HCT116 (cell line): Measurements from ENCODE around the gene TSPAN5. TPM values are rescaled to one million over a fixed set of nuclear protein-coding genes. Genes with fewer than 3 reads are reported as not detected.

Source experiments
- ATAC-seq: fragments of 200-7000 bp; cut with Tn5 transposase; 2 replicates; pipeline ENCODE4 v1.9.1; 2020; ENCODE audit warnings: mild to moderate bottlenecking, moderate library complexity
- BruUV-seq: library from RNA; stranded (reverse); fragments of 400-500 nt; replicated peaks from 2 replicates; lab custom pipeline; 2021; lab: Mats Ljungman, UMichigan
- CTCF ChIA-PET: fragments of 300-600 bp; sonication (Branson Sonifier 250); formaldehyde crosslinking; loops from one replicate; lab custom pipeline; 2021; ENCODE audit warnings: antibody characterized with exemption; lab: Charles Lee
- POLR2A ChIA-PET: fragments of 300-600, 350-600 bp; sonication (Branson Sonifier 250); formaldehyde crosslinking; loops from one replicate; lab custom pipeline; 2021; ENCODE audit warnings: antibody characterized with exemption; lab: Charles Lee
- RAD21 ChIA-PET, 2 experiments: fragments of 300-600 bp; sonication (Branson Sonifier 250); formaldehyde crosslinking; loops; one replicate each; lab custom pipeline; 2023; ENCODE audit warnings: low total read pairs in 2 of 2; ENCODE audit not compliant: uncharacterized antibody in 2 of 2, unreplicated experiment in 2 of 2, low non-redundant PET in 1 of 2; lab: Charles Lee
- DNase-seq: peaks from one replicate; pipeline ENCODE4 v3.0.0-alpha.2; 2010; ENCODE audit warnings: low read depth, low spot score
- H2AFZ ChIP-seq: fragments of 200-600 bp; shearing (Covaris generic), sonication (generic); 2 replicates; pipeline ENCODE4 v1.6.1; 2017; ENCODE audit warnings: low read depth, mixed run types, mixed read lengths, antibody characterized with exemption, low read length; ENCODE audit not compliant: poor library complexity, severe bottlenecking
- H3K27ac ChIP-seq: 2 replicates; pipeline ENCODE4 v1.5.1; 2012; ENCODE audit warnings: low read depth, low read length
- H3K27me3 ChIP-seq: fragments of 200-600 bp; sonication (generic); 2 replicates; pipeline ENCODE4 v1.6.1; 2016; ENCODE audit warnings: mixed run types, low read length, mixed read lengths; ENCODE audit not compliant: insufficient read depth
- H3K36me3 ChIP-seq, 2 experiments: fragments of 200-500 bp in 1 of 2; fragments of 200-600 bp in 1 of 2; sonication (Bioruptor generic) in 1 of 2; sonication (generic) in 1 of 2; 2 replicates each; pipeline versions ENCODE4 v1.5.1 to v1.6.1; 2014 to 2016; ENCODE audit warnings: low read length in 2 of 2, inconsistent platforms in 1 of 2, mixed read lengths in 1 of 2, mixed run types in 1 of 2; ENCODE audit not compliant: insufficient read depth in 2 of 2, control insufficient read depth in 1 of 2
- H3K4me1 ChIP-seq, 2 experiments: fragments of 200-600 bp in 1 of 2; sonication (generic) in 1 of 2; 2 replicates each; pipeline versions ENCODE4 v1.5.1 to v1.6.1; 2012 to 2017; ENCODE audit warnings: low read length in 2 of 2, inconsistent platforms in 1 of 2, mild to moderate bottlenecking in 1 of 2, mixed read lengths in 1 of 2, mixed run types in 1 of 2, moderate library complexity in 1 of 2; ENCODE audit not compliant: insufficient read depth in 2 of 2, control insufficient read depth in 1 of 2
- H3K4me2 ChIP-seq: fragments of 200-600 bp; sonication (generic); 2 replicates; pipeline ENCODE4 v1.6.1; 2017; ENCODE audit warnings: mixed run types, low read length, mixed read lengths
- H3K4me3 ChIP-seq, 2 experiments: fragments of 200-600 bp in 1 of 2; sonication (generic) in 1 of 2; replicated peaks in 1 of 2; 2 replicates each; pipeline ENCODE4 v1.5.1; 2011 to 2016; ENCODE audit warnings: low read length in 2 of 2, control low read depth in 1 of 2, low read depth in 1 of 2, mild to moderate bottlenecking in 1 of 2, mixed read lengths in 1 of 2, mixed run types in 1 of 2
- H3K79me2 ChIP-seq: fragments of 200-600 bp; sonication (generic); 2 replicates; pipeline ENCODE4 v1.6.1; 2017; ENCODE audit warnings: mild to moderate bottlenecking, mixed run types, low read length, moderate library complexity, mixed read lengths; ENCODE audit not compliant: insufficient read depth
- H3K9ac ChIP-seq: fragments of 200-600 bp; sonication (generic); 2 replicates; pipeline ENCODE4 v1.6.1; 2016; ENCODE audit warnings: low read length, mixed read lengths
- H3K9me2 ChIP-seq: fragments of 200-600 bp; sonication (generic), shearing (Covaris generic); 2 replicates; pipeline ENCODE4 v1.6.1; 2017; ENCODE audit warnings: mixed run types, mild to moderate bottlenecking, moderate library complexity; ENCODE audit not compliant: insufficient read depth
- H3K9me3 ChIP-seq, 2 experiments: fragments of 200-500 bp in 1 of 2; fragments of 200-600 bp in 1 of 2; sonication (Bioruptor generic) in 1 of 2; sonication (generic) in 1 of 2; 2 replicates each; pipeline ENCODE4 v1.6.1; 2014 to 2017; ENCODE audit warnings: low read length in 2 of 2, mixed read lengths in 2 of 2, inconsistent platforms in 1 of 2, low read depth in 1 of 2, mild to moderate bottlenecking in 1 of 2, mixed run types in 1 of 2, moderate library complexity in 1 of 2; ENCODE audit not compliant: control insufficient read depth in 1 of 2, insufficient read depth in 1 of 2
- H4K20me1 ChIP-seq: fragments of 200-600 bp; sonication (generic), shearing (Covaris generic); 2 replicates; pipeline ENCODE4 v1.6.1; 2017; ENCODE audit warnings: mixed run types, mild to moderate bottlenecking, moderate library complexity; ENCODE audit not compliant: insufficient read depth
- ATF3 ChIP-seq: IDR thresholded peaks from 2 replicates; pipeline ENCODE4 v1.6.1; 2012
- CEBPB ChIP-seq: IDR thresholded peaks from 2 replicates; pipeline ENCODE4 v1.6.1; 2012; ENCODE audit warnings: low read depth
- ELF1 ChIP-seq: IDR thresholded peaks from 2 replicates; pipeline ENCODE4 v1.6.1; 2012; ENCODE audit warnings: low read depth, borderline replicate concordance
- EZH2 ChIP-seq: fragments of 200-600 bp; sonication (generic); IDR thresholded peaks from 2 replicates; pipeline ENCODE4 v1.6.1; 2017; ENCODE audit warnings: antibody characterized with exemption, mixed run types
- EZH2phosphoT487 ChIP-seq: fragments of 200-600 bp; IDR thresholded peaks from 2 replicates; pipeline ENCODE4 v1.6.1; 2018; ENCODE audit warnings: antibody characterized with exemption, borderline replicate concordance
- POLR2A ChIP-seq: IDR thresholded peaks from 2 replicates; pipeline ENCODE4 v1.7.0; 2011; ENCODE audit warnings: borderline replicate concordance; ENCODE audit not compliant: insufficient read depth, insufficient read length; ENCODE audit errors: extremely low read depth
- POLR2AphosphoS5 ChIP-seq: IDR thresholded peaks from 2 replicates; pipeline ENCODE4 v1.6.1; 2011; ENCODE audit warnings: mild to moderate bottlenecking, low read depth, low read length, moderate library complexity
- RAD21 ChIP-seq: IDR thresholded peaks from 2 replicates; pipeline ENCODE4 v1.6.1; 2012; ENCODE audit warnings: low read depth, mild to moderate bottlenecking
- SIN3A ChIP-seq: IDR thresholded peaks from 2 replicates; pipeline ENCODE4 v1.6.1; 2012; ENCODE audit warnings: low read depth
- ZFX ChIP-seq: fragments of 450-650 bp; IDR thresholded peaks from 2 replicates; pipeline ENCODE4 v1.6.1; 2017
- ZNF274 ChIP-seq: fragments of 200-500 bp; sonication (Bioruptor generic); IDR thresholded peaks from 2 replicates; pipeline ENCODE4 v1.6.1; 2014; ENCODE audit warnings: mild to moderate bottlenecking, low read depth, low read length, inconsistent platforms
- intact Hi-C: fragments of 100-400 bp; cut with micrococcal nuclease; formaldehyde crosslinking; loops from 2 replicates; pipeline ENCODE4 v1.10.0; 2022
- total RNA-seq: library from RNA; stranded (reverse); gene quantifications from one replicate; pipeline ENCODE4 v1.2.1, GENCODE V29; 2021; ENCODE audit not compliant: unreplicated experiment
- TF ChIP-seq, protein P1 (sequence below): IDR thresholded peaks from 2 replicates; pipeline ENCODE4 v1.6.1; 2012; ENCODE audit warnings: low read depth
- TF ChIP-seq, protein P2 (sequence below): IDR thresholded peaks from 2 replicates; pipeline ENCODE4 v1.6.1; 2011; ENCODE audit warnings: mild to moderate bottlenecking, low read length, moderate library complexity; ENCODE audit not compliant: insufficient replicate concordance; ENCODE audit errors: extremely low read depth

TSPAN5 gene
- total RNA-seq, 1 experiment from 2014 or later = 56.8 TPM

DNA sequence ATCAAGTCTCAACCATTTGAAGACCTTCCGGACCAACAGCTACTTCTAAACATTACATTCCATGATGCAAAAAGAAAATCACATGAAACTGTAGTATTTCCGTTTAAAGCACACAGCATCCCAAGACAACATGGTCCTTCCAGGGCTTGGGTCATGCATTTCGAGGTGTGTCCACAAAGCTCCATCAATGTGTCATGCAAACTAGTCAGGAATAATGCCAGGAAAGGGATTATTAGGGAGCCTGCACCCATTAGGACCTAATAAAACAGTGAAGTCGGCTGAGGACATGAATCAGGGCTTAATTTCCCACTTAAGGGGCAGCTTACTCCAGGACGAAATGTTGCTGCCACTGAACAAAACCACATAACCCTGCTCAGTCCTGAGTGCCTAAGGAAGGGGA is 177.9 kb downstream of the TSPAN5 start:
- BruUV-seq = no TSS peak
- Histone ChIP-seq H3K36me3 (peaks cover 3 to 25% of the 10 kb centered on the region in 2 experiments; a peak in 1 of 4 replicates), H3K79me2 (peaks cover 37% of the 10 kb centered on the region; the same call in 1 of the 2 replicates), H3K4me1 (peaks cover 3 to 59% of the 10 kb centered on the region in 2 experiments; a peak in 3 of 4 replicates), H3K9me3 (no peaks in the 10 kb centered on the region), H3K27me3 (no peaks in the 10 kb centered on the region), H3K4me3 (no peak overlapping the region), H4K20me1 (no peaks in the 10 kb centered on the region), H2AFZ (no peak overlapping the region), H3K4me2 (no peak overlapping the region; the same call in 1 of the 2 replicates), H3K9me2 (no peaks in the 10 kb centered on the region), H3K9ac (no peak overlapping the region), H3K27ac (no peak overlapping the region)
- TF ChIP-seq, protein P1, sequence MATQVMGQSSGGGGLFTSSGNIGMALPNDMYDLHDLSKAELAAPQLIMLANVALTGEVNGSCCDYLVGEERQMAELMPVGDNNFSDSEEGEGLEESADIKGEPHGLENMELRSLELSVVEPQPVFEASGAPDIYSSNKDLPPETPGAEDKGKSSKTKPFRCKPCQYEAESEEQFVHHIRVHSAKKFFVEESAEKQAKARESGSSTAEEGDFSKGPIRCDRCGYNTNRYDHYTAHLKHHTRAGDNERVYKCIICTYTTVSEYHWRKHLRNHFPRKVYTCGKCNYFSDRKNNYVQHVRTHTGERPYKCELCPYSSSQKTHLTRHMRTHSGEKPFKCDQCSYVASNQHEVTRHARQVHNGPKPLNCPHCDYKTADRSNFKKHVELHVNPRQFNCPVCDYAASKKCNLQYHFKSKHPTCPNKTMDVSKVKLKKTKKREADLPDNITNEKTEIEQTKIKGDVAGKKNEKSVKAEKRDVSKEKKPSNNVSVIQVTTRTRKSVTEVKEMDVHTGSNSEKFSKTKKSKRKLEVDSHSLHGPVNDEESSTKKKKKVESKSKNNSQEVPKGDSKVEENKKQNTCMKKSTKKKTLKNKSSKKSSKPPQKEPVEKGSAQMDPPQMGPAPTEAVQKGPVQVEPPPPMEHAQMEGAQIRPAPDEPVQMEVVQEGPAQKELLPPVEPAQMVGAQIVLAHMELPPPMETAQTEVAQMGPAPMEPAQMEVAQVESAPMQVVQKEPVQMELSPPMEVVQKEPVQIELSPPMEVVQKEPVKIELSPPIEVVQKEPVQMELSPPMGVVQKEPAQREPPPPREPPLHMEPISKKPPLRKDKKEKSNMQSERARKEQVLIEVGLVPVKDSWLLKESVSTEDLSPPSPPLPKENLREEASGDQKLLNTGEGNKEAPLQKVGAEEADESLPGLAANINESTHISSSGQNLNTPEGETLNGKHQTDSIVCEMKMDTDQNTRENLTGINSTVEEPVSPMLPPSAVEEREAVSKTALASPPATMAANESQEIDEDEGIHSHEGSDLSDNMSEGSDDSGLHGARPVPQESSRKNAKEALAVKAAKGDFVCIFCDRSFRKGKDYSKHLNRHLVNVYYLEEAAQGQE = no peak
- TF ChIP-seq POLR2A = no peak
- no peak for TF ChIP-seq ATF3
- TF ChIP-seq SIN3A = no peak
- no peak for TF ChIP-seq ZNF274
- no peak for TF ChIP-seq CEBPB
- no peak for TF ChIP-seq ZFX
- no peak for TF ChIP-seq POLR2AphosphoS5
- no peak for TF ChIP-seq EZH2phosphoT487
- no peak for TF ChIP-seq EZH2
- no peak for TF ChIP-seq RAD21
- no peak for TF ChIP-seq ELF1
- TF ChIP-seq, protein P2, sequence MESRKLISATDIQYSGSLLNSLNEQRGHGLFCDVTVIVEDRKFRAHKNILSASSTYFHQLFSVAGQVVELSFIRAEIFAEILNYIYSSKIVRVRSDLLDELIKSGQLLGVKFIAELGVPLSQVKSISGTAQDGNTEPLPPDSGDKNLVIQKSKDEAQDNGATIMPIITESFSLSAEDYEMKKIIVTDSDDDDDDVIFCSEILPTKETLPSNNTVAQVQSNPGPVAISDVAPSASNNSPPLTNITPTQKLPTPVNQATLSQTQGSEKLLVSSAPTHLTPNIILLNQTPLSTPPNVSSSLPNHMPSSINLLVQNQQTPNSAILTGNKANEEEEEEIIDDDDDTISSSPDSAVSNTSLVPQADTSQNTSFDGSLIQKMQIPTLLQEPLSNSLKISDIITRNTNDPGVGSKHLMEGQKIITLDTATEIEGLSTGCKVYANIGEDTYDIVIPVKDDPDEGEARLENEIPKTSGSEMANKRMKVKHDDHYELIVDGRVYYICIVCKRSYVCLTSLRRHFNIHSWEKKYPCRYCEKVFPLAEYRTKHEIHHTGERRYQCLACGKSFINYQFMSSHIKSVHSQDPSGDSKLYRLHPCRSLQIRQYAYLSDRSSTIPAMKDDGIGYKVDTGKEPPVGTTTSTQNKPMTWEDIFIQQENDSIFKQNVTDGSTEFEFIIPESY = no peak
- CTCF ChIA-PET = no interaction called here
- ATAC-seq (no peak), DNase-seq (no peak)
- intact Hi-C loops = no loop called here
- POLR2A ChIA-PET = no interaction called here
- RAD21 ChIA-PET = no interaction called here
